Pulmonary artery endothelial cell (primary cell): ENCODE measurements around the gene LYRM2. TPM values are rescaled to one million over a fixed set of nuclear protein-coding genes. Genes with fewer than 3 reads are reported as not detected.

Experiments used
- total RNA-seq: library from RNA; depleted of rRNA; stranded (reverse); fragments of >200 nt; gene quantifications from 2 replicates; pipeline ENCODE4 v1.2.3, GENCODE V29; 2014

The LYRM2 gene
- total RNA-seq, 1 donor from 2014 or later = 16.2 TPM

Other genes with a start within 250 kb of the LYRM2 start
- gene RRAGD, start 226.5 kb downstream of the LYRM2 start, total RNA-seq = 0.33 and 0.95 TPM in 2 replicates
- gene ANKRD6, start 205.6 kb downstream of the LYRM2 start, total RNA-seq = 4.7 and 6.4 TPM in 2 replicates
- 30.5 and 50.8 TPM in 2 replicates for gene MDN1, start 181.0 kb upstream of the LYRM2 start, total RNA-seq
- 12.8 and 16.3 TPM in 2 replicates for gene CASP8AP2, start 191.1 kb upstream of the LYRM2 start, total RNA-seq